Measurements from ENCODE around the gene CHRDL2.
"Not testable (repeated sequence)": the region's sequence is repeated elsewhere in the genome, so short reads cannot be mapped to it uniquely, and the experiment has no call there.

Gene CHRDL2

GRCh38 chr11:74671520-74672196 lies 59.6 kb downstream of the CHRDL2 start:
- H3K4me3 ChIP-seq (ENCODE audit: low read depth, low read length) = no peak overlapping the region

DNA sequence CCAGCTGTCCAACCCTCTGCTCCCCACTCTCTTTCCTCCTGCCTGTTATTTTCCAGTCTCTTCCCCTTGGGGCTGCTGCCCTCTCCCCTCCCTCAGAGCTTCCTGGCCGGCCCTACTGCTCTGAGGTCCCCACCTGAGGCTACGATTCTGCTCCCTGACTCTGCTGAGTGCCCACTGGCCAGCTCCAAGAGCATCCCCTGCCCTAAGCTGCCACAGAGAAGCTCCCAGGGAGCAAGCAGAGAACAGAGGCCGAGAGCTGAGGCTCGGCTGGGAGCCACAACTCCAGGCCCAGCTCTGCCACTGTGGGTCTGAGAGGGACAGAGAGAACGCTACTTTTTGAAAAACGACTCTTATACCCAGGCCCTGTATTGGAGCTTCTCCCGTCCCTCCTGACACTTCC lies 61.1 kb downstream of the CHRDL2 start:
- H3K4me3 ChIP-seq (ENCODE audit: low read depth, low read length) = no peak overlapping the region

DNA sequence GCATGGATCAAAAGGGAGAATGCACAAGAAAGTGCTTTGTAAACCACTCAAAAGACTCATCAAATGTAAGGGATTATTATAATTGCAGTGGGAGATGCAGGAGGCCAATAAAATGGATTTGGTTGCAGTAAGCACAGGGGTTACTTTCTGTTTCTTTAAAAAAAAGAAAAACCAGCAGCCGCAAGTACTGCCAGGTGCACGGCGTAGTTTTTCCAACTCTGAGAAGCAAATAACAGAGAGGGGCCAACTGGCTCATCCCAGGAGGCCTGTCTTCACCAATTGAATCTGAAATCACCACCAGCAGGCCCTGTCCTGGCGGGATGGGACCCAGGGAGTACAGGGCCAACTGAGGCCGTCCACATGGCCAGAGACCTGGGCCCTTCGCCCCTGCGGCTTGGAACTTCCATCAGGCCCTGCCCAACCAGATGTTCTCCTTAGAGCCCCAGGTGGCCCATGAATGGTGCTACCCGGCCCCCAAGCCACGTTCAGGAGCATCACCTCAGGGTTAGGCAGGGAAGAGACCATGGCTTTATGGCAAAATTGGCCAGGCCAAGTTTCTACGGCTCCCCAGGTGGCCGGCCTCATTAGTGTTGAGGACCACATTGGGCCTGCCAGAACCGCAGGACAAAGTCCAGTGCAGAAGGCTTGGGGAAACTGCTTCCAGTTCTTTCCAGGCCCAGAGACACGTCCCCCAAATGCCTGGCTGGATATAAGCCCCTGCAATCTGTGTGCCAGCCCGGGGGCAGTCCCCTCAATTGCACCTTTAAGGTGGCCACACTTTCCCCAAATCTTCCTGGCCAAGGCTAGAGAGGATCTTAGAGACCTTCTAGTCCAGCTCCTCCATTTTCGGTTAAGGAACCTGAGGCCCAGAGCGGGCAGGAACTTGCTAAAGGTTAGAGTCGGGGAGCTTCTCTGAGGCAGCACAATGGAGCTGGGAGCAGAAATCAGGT lies 61.7 kb downstream of the CHRDL2 start:
- H3K4me3 ChIP-seq (ENCODE audit: low read depth, low read length) = no peak overlapping the region

DNA sequence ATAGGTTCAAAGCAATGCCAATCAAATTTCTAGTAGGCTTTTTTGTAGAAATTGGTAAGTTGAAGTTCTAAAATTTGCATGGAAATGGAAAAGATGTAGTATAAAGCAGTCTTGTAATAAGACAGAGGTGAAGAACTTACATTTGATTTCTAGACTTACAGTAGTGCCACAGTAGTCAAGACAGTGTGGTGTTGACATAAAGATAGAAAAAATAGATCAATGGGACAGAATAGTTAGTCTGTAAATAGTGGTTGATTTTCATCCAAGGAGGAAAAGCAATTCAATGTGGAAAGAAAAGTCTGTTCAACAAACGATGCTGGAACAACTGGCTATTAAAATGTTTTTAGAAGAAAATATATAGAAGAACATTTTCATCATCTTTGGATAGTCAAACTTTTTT lies 67.9 kb downstream of the CHRDL2 start:
- H3K4me3 ChIP-seq (ENCODE audit: low read depth, low read length) = no peak overlapping the region

- H3K4me3 ChIP-seq (ENCODE audit: low read depth, low read length) = no peak overlapping the region
Measured at GRCh38 chr11:74662487-74663103, 68.6 kb downstream of the CHRDL2 start.

GRCh38 chr11:74659124-74659523 lies 72.1 kb downstream of the CHRDL2 start:
- not testable (repeated sequence) for H3K4me3 ChIP-seq (ENCODE audit: low read depth, low read length)

- H3K4me3 ChIP-seq (ENCODE audit: low read depth, low read length) = no peak overlapping the region
Measured at GRCh38 chr11:74654976-74655375, 76.2 kb downstream of the CHRDL2 start.

- no peak overlapping the region for H3K4me3 ChIP-seq (ENCODE audit: low read depth, low read length)
Measured at GRCh38 chr11:74650498-74650897, 80.7 kb downstream of the CHRDL2 start.

GRCh38 chr11:74648894-74649293 lies 82.3 kb downstream of the CHRDL2 start:
- no peak overlapping the region for H3K4me3 ChIP-seq (ENCODE audit: low read depth, low read length)

DNA sequence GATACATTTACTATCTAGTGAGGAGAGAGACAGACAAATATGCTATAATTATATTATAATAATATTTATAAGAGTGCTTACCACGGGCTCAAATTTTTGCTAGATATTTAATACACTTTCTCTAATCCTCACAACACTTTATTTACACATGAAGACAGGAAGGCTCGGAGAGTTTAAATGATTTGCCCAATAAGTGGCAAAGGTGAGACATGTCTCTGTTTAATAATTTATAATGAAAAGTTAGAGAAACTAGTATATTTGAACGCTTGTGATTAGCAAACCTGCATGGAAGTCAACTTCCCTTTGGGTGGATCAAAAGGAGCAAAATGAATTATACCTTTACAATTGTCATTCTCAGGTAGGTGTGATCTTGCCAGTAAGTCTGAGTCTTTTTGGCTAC lies 83.4 kb downstream of the CHRDL2 start:
- H3K4me3 ChIP-seq (ENCODE audit: low read depth, low read length) = no peak overlapping the region

DNA sequence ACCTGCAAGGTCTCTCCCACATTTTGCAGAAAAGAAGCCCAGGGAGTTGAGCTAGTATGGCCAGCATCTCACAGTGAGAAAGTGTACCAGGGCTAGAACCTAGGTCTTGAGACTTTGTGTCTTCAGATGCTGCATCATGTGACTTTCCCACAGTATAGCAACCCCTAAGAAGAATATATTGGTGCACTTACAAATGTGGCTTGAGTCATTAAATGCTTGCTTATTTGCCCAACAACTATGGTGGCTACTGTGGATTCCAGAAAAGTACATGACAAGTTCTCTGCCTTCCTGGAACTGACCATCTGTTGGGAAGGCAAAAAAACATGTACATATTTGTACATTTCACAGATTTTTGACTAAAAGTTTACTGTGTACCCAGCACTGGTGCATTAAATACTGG lies 83.8 kb downstream of the CHRDL2 start:
- H3K4me3 ChIP-seq (ENCODE audit: low read depth, low read length) = no peak overlapping the region

GRCh38 chr11:74646954-74647353 lies 84.3 kb downstream of the CHRDL2 start:
- no peak overlapping the region for H3K4me3 ChIP-seq (ENCODE audit: low read depth, low read length)
